Measurements from ENCODE around the gene KRAS. TPM values are rescaled to one million over a fixed set of nuclear protein-coding genes. Genes with fewer than 3 reads are reported as not detected.

Gene KRAS
- polyA plus RNA-seq, 1 donor (not counting 4 experiments of a cell fraction or from before 2014, with no cell fraction given): 26.1 TPM

DNA sequence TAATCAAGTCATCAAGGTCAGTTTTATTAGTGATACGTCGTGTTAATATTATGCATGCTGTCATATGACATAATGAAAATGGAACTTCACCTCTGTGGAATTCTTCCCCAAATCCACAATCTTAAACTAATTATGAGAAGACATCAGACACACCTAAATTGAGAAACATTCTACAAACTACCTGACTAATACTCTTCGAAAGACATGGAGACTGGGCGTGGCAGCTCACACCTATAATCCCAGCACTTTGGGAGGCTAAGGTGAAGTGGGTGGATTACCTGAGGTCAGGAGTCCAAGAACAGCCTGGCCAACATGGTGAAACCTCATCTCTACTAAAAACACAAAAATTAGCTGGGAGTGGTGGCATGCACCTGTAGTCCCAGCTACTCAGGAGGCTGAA is 33.3 kb upstream of the KRAS start:
- Histone ChIP-seq H3K9me1 (ENCODE audit: control insufficient read depth, extremely low read depth, insufficient read depth, low read length) (no peaks in the 10 kb centered on the region), H3K27me3 (ENCODE audit: control insufficient read depth, extremely low read depth, insufficient read depth, low read length) (no peaks in the 10 kb centered on the region), H3K9me3 (ENCODE audit: control insufficient read depth, low read depth, low read length) (no peaks in the 10 kb centered on the region), H3K9ac (ENCODE audit: control insufficient read depth, extremely low read depth, insufficient read depth, low read length) (no peak overlapping the region), H3K4me2 (ENCODE audit: control insufficient read depth, extremely low read depth, insufficient read depth, low read depth, low read length) (peak overlapping the region; percentile 6), H3K79me2 (ENCODE audit: control insufficient read depth, insufficient read depth, low read length) (no peaks in the 10 kb centered on the region), H3K4me1 (ENCODE audit: control insufficient read depth, extremely low read depth, insufficient read depth, low read length) (peaks cover 5% of the 10 kb centered on the region), H3K36me3 (ENCODE audit: control insufficient read depth in 2 of 2, extremely low read depth in 1 of 2, insufficient read depth in 2 of 2, low read length in 2 of 2) (no peaks in the 10 kb centered on the region), H4K20me1 (ENCODE audit: control insufficient read depth, extremely low read depth, insufficient read depth, low read length) (no peaks in the 10 kb centered on the region), H3K27ac (ENCODE audit: control insufficient read depth, insufficient read depth, low read length) (no peak overlapping the region), H3K4me3 (ENCODE audit: control insufficient read depth in 2 of 3, extremely low read depth in 1 of 3, insufficient read depth in 2 of 3, low read depth in 1 of 3, low read length in 3 of 3) (no peak overlapping the region), H2AFZ (ENCODE audit: control insufficient read depth, low read length) (no peak overlapping the region)
- DNase-seq (ENCODE audit: low read depth, low spot score): no peak
- dilution Hi-C loops (cut with MboI; ENCODE audit: extremely low pct_ligation_motif_present, low sequenced_read_pairs): no loop called here
- no peak for FAIRE-seq
- TF ChIP-seq CTCF (optimal IDR thresholded peaks at IDR 0.05 in 1 of 3, IDR thresholded peaks at IDR 0.05 in 1 of 3, conservative IDR thresholded peaks at IDR 0.05 in 1 of 3; ENCODE audit: extremely low read depth in 1 of 3, insufficient read depth in 2 of 3, low read length in 3 of 3) (no peak), EZH2 (IDR thresholded peaks at IDR 0.05; ENCODE audit: low read length) (no peak)

DNA sequence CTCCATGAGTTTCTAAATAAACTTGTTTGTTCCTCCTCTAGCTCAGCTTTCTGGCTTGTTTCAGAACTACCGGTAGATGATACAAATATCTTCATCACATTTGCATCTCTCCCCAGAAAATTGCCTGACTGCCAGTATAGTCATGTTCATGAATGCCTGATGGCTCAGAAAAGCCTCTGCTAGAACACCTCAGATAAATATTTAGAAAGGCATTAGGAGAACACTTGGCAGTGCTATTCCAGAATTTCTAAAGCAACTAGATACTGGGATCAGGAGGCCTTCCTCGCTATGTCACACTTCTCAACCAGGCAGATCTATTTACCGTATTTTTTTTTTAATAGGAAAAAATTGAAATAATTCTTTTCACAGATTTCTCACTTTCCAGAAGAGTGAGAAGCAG is 32.3 kb upstream of the KRAS start:
- Histone ChIP-seq H3K4me2 (ENCODE audit: control insufficient read depth, extremely low read depth, insufficient read depth, low read depth, low read length) (no peak overlapping the region), H3K27me3 (ENCODE audit: control insufficient read depth, extremely low read depth, insufficient read depth, low read length) (no peaks in the 10 kb centered on the region), H3K79me2 (ENCODE audit: control insufficient read depth, insufficient read depth, low read length) (no peaks in the 10 kb centered on the region), H4K20me1 (ENCODE audit: control insufficient read depth, extremely low read depth, insufficient read depth, low read length) (no peaks in the 10 kb centered on the region), H3K4me1 (ENCODE audit: control insufficient read depth, extremely low read depth, insufficient read depth, low read length) (peaks cover 5% of the 10 kb centered on the region), H3K9me1 (ENCODE audit: control insufficient read depth, extremely low read depth, insufficient read depth, low read length) (no peaks in the 10 kb centered on the region), H3K27ac (ENCODE audit: control insufficient read depth, insufficient read depth, low read length) (no peak overlapping the region), H3K4me3 (ENCODE audit: control insufficient read depth in 2 of 3, extremely low read depth in 1 of 3, insufficient read depth in 2 of 3, low read depth in 1 of 3, low read length in 3 of 3) (no peak overlapping the region), H3K9ac (ENCODE audit: control insufficient read depth, extremely low read depth, insufficient read depth, low read length) (no peak overlapping the region), H3K9me3 (ENCODE audit: control insufficient read depth, low read depth, low read length) (no peaks in the 10 kb centered on the region), H2AFZ (ENCODE audit: control insufficient read depth, low read length) (no peak overlapping the region), H3K36me3 (ENCODE audit: control insufficient read depth in 2 of 2, extremely low read depth in 1 of 2, insufficient read depth in 2 of 2, low read length in 2 of 2) (no peaks in the 10 kb centered on the region)
- TF ChIP-seq EZH2 (IDR thresholded peaks at IDR 0.05; ENCODE audit: low read length): no peak
- TF ChIP-seq CTCF (optimal IDR thresholded peaks at IDR 0.05 in 1 of 3, IDR thresholded peaks at IDR 0.05 in 1 of 3, conservative IDR thresholded peaks at IDR 0.05 in 1 of 3; ENCODE audit: extremely low read depth in 1 of 3, insufficient read depth in 2 of 3, low read length in 3 of 3): no peak
- DNase-seq (ENCODE audit: low read depth, low spot score) (no peak), FAIRE-seq (peak; percentile 9)
- dilution Hi-C loops (cut with MboI; ENCODE audit: extremely low pct_ligation_motif_present, low sequenced_read_pairs): no loop called here
